HG02938 (cell line): ENCODE measurements around the gene HUNK.

Experiments used
- ATAC-seq: cut with Tn5 transposase; IDR thresholded peaks from one replicate; pipeline ENCODE4 v1.9.1; 2021; ENCODE audit warnings: mild to moderate bottlenecking, moderate library complexity; ENCODE audit not compliant: unreplicated experiment

HUNK gene

GRCh38 chr21:31948676-31949075, 75.9 kb downstream of the HUNK start:
- no peak for ATAC-seq

GRCh38 chr21:31952828-31953227, 80.0 kb downstream of the HUNK start:
- ATAC-seq: no peak

GRCh38 chr21:31957631-31958030, 84.8 kb downstream of the HUNK start:
- ATAC-seq: no peak

- ATAC-seq: no peak
These were observed 87.1 kb downstream of the HUNK start for GRCh38 chr21:31959881-31960280.

GRCh38 chr21:31961027-31961426, 88.2 kb downstream of the HUNK start:
- no peak for ATAC-seq

- ATAC-seq: no peak
These were observed 88.9 kb downstream of the HUNK start for GRCh38 chr21:31961704-31962103.

GRCh38 chr21:31964692-31965091, 91.9 kb downstream of the HUNK start:
- ATAC-seq: no peak

GRCh38 chr21:31967334-31967733, 94.5 kb downstream of the HUNK start:
- no peak for ATAC-seq

- no peak for ATAC-seq
These were observed 99.8 kb downstream of the HUNK start for GRCh38 chr21:31972622-31973021.

- ATAC-seq: no peak
These were observed 100.7 kb downstream of the HUNK start for GRCh38 chr21:31973402-31973944.

GRCh38 chr21:31974454-31974985, 101.7 kb downstream of the HUNK start:
- no peak for ATAC-seq

GRCh38 chr21:31975491-31975890, 102.7 kb downstream of the HUNK start:
- no peak for ATAC-seq

- ATAC-seq: no peak
These were observed 105.0 kb downstream of the HUNK start for GRCh38 chr21:31977816-31978215.

GRCh38 chr21:31983120-31983519, 110.3 kb downstream of the HUNK start:
- ATAC-seq: no peak

GRCh38 chr21:31983554-31983953, 110.7 kb downstream of the HUNK start:
- ATAC-seq: no peak

GRCh38 chr21:31985398-31985797, 112.6 kb downstream of the HUNK start:
- no peak for ATAC-seq

GRCh38 chr21:31986035-31986856, 113.4 kb downstream of the HUNK start:
- no peak for ATAC-seq

GRCh38 chr21:31987696-31988095, 114.9 kb downstream of the HUNK start:
- ATAC-seq: no peak

GRCh38 chr21:31988492-31989290, 115.9 kb downstream of the HUNK start:
- no peak for ATAC-seq

- ATAC-seq: no peak
These were observed 118.8 kb downstream of the HUNK start for GRCh38 chr21:31991356-31992331.
